ENCODE data around the gene GABRB1.

DNA sequence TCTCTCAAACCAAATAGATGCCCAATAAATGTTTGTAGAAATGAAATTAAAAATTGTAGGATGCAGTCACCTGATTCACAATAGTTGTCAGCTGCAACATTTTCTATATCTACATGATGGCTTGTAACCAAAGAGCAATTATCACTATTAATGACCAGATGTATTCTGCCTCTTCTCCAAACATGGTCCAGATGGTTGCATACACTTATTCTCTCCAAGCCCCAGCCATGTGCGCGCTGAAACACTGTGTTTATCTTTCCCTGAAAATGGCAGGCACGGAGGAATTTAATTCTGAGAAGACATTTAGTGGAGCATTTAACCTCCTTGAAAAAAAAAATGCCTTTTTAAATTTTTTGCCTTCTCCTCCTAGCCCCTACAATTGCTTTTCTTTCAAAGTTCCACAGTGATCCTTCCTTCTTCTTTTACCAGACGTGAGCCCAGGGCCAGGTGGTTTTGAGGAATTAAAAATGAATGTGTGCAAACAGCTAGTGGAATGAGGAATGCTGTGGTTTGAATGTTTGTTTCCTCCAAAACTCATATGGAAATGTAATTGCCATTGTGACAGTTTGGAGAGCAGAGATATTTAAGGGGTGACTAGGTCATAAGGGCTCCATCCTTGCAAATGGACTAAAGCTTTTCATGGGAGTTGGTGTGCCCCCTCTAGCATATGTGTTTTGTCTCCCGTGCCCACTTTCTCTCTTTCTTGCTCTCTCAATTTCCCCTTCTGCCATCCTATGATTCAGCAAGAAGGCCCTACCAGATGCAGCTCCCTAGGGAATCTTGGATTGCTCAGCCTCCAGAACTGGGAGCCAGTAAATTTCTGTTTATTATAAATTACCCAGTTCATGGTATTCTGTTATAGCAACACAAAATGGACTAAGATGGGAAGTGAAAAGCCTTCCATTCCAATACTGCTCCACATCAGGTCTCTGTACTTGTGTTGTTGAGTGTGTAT is 136.0 kb downstream of the GABRB1 start:
- TF ChIP-seq, protein P1, sequence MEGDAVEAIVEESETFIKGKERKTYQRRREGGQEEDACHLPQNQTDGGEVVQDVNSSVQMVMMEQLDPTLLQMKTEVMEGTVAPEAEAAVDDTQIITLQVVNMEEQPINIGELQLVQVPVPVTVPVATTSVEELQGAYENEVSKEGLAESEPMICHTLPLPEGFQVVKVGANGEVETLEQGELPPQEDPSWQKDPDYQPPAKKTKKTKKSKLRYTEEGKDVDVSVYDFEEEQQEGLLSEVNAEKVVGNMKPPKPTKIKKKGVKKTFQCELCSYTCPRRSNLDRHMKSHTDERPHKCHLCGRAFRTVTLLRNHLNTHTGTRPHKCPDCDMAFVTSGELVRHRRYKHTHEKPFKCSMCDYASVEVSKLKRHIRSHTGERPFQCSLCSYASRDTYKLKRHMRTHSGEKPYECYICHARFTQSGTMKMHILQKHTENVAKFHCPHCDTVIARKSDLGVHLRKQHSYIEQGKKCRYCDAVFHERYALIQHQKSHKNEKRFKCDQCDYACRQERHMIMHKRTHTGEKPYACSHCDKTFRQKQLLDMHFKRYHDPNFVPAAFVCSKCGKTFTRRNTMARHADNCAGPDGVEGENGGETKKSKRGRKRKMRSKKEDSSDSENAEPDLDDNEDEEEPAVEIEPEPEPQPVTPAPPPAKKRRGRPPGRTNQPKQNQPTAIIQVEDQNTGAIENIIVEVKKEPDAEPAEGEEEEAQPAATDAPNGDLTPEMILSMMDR (IDR thresholded peaks at IDR 0.05): no peak
- TF ChIP-seq POLR2A (IDR thresholded peaks at IDR 0.05): no peak

All from adrenal gland (tissue), 5 donors.